ENCODE data around the gene CASP8.
"Not testable (repeated sequence)": the region's sequence is repeated elsewhere in the genome, so short reads cannot be mapped to it uniquely, and the experiment has no call there.

CASP8 gene

GRCh38 chr2:201260302-201260800, at the start of gene CASP8:
TSS of gene CASP8 (plus strand) at chr2:201260536. CDS start at chr2:201266487, 5,951 bp downstream.
- peak; percentile 89 for DNase-seq (ENCODE audit: low spot score)

- no peak for DNase-seq (ENCODE audit: low spot score)
Measured at GRCh38 chr2:201215963-201216362, 44.4 kb upstream of the CASP8 start.

- no peak for DNase-seq (ENCODE audit: low spot score)
Measured at GRCh38 chr2:201216918-201217317, 43.4 kb upstream of the CASP8 start.

- no peak for DNase-seq (ENCODE audit: low spot score)
Measured at GRCh38 chr2:201218780-201219179, 41.6 kb upstream of the CASP8 start.

GRCh38 chr2:201219328-201220096, 40.8 kb upstream of the CASP8 start:
- DNase-seq (ENCODE audit: low spot score) = no peak

- DNase-seq (ENCODE audit: low spot score) = no peak
Measured at GRCh38 chr2:201220102-201220570, 40.2 kb upstream of the CASP8 start.

- no peak for DNase-seq (ENCODE audit: low spot score)
Measured at GRCh38 chr2:201223089-201224073, 37.0 kb upstream of the CASP8 start.

- DNase-seq (ENCODE audit: low spot score) = no peak
Measured at GRCh38 chr2:201228271-201228911, 31.9 kb upstream of the CASP8 start.

- no peak for DNase-seq (ENCODE audit: low spot score)
Measured at GRCh38 chr2:201228912-201229290, 31.4 kb upstream of the CASP8 start.

GRCh38 chr2:201231781-201232466, 28.4 kb upstream of the CASP8 start:
- DNase-seq (ENCODE audit: low spot score) = peak; percentile 98

GRCh38 chr2:201232467-201232815, 27.9 kb upstream of the CASP8 start:
- DNase-seq (ENCODE audit: low spot score) = no peak

GRCh38 chr2:201233192-201233811, 27.0 kb upstream of the CASP8 start:
- DNase-seq (ENCODE audit: low spot score) = peak; percentile 96

- DNase-seq (ENCODE audit: low spot score) = no peak
Measured at GRCh38 chr2:201233812-201234662, 26.3 kb upstream of the CASP8 start.

GRCh38 chr2:201234663-201235135, 25.6 kb upstream of the CASP8 start:
- DNase-seq (ENCODE audit: low spot score) = no peak

- peak; percentile 87 for DNase-seq (ENCODE audit: low spot score)
Measured at GRCh38 chr2:201235860-201236811, 24.2 kb upstream of the CASP8 start.

GRCh38 chr2:201237486-201238123, 22.7 kb upstream of the CASP8 start:
- no peak for DNase-seq (ENCODE audit: low spot score)

- not testable (repeated sequence) for DNase-seq (ENCODE audit: low spot score)
Measured at GRCh38 chr2:201239167-201239935, 21.0 kb upstream of the CASP8 start.

All from NAMALWA (cell line).